ENCODE measurements around the gene MRPL10.

GRCh38 chr17:47846716-47847340, 15.5 kb upstream of the MRPL10 start:
- TF ChIP-seq CTCF (IDR thresholded peaks at IDR 0.05) = no peak
- TF ChIP-seq EZH2 (IDR thresholded peaks at IDR 0.05) = no peak
- no peak for TF ChIP-seq EZH2phosphoT487 (IDR thresholded peaks at IDR 0.05)

All from neural progenitor cell (in vitro differentiated cells).